ENCODE measurements around the gene GPR84. TPM values are rescaled to one million over a fixed set of nuclear protein-coding genes. Genes with fewer than 3 reads are reported as not detected.
"Not testable (repeated sequence)": the region's sequence is repeated elsewhere in the genome, so short reads cannot be mapped to it uniquely, and the experiment has no call there.

Gene GPR84
- polyA plus RNA-seq, 1 donor: 0.15 TPM

DNA sequence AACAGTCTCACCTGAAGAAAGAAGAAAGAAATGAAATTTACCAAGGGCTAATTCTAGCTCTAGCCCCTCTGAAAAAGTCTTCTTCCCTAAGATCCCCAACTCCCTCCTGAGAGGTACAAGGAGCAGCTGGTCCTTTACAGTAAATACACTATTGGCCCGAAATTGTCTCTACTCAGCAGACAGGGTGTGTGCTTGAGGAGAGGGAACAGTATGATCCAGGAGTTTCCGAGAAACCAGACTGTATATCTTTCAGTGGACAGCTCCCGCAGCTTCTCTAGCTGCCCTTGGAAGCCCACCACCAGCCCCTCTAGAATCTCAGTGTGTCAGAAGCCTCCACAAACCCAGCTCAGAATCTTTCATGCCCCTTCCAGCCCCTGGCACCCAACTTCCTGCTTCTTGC lies 8.1 kb downstream of the GPR84 start:
- DNase-seq: no peak

DNA sequence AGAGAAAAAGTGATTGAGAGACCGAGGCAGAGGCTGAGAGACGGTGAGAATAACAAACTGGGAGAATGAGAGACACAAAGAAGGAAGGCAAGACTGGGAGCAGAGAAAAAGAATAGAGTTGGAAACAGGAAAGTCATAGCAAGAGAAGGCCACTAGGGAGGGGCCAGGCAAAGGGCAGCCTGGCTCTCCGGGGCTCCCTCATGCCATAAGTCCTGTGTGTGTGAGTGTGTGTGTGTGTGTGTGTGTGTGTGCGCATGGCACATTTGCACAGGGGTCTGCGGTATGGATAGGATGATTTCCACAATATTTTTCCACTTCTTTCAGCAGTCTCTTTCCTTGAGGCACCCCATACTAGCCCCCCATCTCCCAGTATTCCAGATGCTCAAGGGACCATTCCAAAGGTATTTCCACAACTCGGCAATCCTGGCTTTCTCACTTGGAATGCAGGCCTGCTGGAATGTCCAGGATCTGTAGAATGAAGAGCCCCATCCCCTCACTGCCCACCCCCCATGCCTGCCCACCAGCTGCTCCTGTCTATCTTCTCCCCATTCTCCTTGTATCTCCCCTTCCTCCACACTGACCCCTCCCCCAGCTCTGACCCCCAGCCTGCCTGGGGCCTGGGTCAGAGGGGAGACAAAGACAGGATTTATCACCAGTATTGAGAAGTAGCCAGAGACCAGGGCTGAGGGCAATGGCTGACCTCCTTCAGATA lies 9.0 kb downstream of the GPR84 start:
- DNase-seq: no peak

GRCh38 chr12:54354271-54354670 lies 10.0 kb downstream of the GPR84 start:
- DNase-seq: not testable (repeated sequence)

DNA sequence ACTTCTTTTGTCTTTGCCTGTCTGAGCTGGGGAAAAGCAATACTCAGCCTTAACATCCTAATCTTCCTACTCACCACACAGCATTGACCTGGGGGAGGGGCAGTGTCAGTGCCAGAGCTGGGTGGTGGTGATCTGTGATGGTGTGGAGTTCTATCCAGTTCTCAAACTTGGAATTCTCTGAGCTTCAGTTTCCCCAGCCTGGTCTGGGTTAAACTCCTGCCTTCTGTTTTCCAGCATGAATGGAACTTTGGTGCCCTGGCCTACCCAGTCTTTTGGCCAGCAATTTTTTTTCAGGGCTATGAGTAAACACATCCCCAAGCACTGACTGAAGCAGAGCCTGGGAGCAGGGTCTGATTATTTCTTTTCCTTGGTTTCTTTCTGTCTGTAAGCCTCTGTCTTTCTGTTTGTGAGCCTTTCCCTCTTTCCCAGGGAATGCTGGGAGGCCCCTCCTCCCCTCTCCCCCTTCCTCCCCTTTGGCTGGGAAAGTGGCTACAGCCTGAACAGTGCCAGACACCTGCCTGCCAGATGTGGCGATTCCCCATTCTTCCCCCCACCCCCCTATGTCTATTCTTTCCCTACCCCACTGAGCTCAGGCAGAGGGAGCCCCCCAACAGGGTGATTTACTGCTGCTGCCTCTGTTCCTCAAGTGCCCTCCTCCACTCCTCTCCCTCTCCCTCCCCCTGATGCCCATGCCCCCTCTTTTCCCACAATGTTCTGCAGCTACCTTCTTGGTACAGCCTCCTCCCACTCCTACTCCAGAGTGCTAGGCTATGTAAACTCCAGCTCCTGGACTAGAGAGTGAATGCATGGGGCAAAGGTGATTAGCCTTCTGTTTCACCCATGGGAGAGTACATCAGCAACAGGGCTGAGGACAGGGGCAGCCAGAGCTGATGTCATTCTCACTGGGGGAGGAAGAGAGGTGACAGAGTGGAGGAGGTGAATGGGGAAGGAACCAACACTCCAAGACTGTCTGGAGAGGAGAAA lies 11.1 kb downstream of the GPR84 start:
- no peak for DNase-seq

GRCh38 chr12:54352022-54352531 lies 12.2 kb downstream of the GPR84 start:
- DNase-seq: peak; percentile 92

DNA sequence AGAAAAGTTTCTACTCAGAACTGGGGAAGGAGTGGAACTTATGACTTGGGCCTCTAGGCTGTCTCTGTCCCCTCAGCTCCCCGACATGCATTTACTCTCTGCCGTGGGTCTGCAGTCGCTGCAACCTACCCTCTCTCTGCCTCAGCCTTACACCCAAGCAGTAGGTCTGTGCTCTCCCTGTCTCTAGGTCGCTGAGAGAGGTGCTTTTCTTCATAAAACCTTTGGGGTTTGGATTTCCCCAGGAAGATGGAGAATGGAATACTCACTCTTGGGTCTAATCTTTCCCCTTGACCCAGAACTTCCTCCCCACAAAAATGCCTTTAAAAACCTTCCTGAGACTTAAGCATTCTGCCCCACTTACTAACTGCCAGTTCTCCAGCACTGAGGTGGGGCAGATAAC lies 12.9 kb downstream of the GPR84 start:
- no peak for DNase-seq

- DNase-seq: no peak
Observed at GRCh38 chr12:54350743-54351142, 13.5 kb downstream of the GPR84 start.

GRCh38 chr12:54349679-54350078 lies 14.6 kb downstream of the GPR84 start:
- DNase-seq: no peak

- DNase-seq: no peak
Observed at GRCh38 chr12:54349036-54349435, 15.2 kb downstream of the GPR84 start.

DNA sequence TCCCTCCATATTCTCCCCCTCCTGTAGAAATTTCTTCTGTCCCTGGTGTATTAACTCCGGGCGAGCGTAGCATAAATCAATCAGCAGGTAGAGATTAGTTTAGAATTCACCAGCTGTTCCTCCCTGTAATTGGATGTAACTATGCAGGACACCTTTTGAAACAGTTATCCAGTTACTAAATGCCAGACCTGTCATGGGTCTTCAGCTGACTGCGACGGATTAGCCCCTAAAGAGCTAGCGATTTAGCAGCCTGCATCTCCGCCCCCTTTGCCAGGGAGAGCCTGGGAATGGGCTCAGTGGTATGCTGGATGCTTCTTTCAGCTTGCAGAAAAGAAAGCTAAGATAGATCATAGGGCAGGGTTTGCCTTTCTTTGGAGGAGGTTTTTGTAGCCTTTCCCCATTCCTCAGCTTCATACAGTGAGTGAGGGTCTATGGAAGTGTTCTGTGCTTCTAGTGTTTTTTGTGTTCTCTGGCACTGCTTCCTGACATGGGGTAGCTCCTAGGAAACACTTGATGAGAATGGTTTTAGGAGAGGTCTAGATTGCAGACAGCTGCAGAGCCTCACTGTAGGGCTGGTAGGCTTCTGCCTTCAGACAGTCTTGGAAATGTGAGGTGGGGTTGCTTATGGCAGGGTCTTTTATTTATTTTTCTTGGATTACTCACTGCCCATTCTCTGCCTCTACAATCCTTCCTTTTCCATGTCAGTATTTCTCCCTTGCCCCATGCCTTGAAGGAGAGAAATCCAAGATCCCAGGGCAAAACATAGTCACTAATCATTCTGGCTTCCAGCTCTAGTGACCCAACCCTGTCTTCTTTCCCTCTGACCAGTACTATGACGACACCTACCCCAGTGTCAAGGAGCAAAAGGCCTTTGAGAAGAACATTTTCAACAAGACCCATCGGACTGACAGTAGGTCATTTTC lies 22.6 kb downstream of the GPR84 start:
- DNase-seq: no peak

DNA sequence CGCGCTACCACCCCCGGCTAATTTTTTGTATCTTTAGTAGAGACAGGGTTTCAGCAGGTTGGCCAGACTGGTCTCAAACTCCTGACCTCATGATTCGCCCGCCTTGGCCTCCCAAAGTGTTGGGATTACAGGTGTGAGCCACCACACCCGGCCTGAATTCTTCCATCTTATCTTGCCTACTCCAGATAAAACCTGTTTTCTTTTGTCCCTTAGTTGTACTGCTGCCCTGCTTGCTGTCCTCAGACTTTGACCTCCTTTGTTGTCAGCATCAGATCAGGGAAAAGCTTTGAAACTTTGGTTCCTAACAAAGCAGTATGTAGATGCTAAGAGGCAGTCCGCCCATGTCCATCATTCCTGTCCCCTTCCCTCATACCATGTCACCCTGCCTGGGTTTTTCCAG lies 23.4 kb downstream of the GPR84 start:
- DNase-seq: no peak

GRCh38 chr12:54338698-54339296 lies 25.5 kb downstream of the GPR84 start:
- no peak for DNase-seq

GRCh38 chr12:54337854-54338650 lies 26.2 kb downstream of the GPR84 start:
- no peak for DNase-seq

DNA sequence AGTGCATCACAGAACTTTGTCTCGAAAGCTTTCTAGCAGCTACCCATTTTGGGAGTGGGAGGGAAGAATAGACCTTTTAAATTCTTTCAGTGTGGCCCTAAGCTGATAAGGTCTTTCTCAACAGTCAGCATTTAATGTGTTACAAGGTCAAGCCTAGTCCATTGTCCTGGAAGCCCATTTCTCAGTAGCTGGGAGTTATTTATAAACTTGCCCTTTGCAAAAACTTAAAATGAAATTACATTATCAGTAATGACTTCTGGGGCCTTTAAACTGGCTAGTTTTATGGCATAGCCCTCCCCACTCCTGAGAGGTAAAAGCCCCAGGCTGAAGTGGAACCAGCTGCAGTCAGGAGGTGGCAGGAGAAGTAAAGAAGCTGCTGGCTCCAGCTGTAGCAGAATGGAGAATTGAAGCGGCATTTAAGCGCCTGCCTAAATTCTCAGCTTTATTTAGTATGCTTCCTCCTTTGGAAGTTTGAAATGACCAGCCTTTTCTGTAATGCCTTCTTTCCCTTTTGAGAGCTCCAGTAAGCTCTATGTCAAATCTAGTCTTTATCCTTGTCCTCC lies 26.9 kb downstream of the GPR84 start:
- no peak for DNase-seq

- DNase-seq: no peak
Observed at GRCh38 chr12:54333420-54334034, 30.8 kb downstream of the GPR84 start.

- no peak for DNase-seq
Observed at GRCh38 chr12:54331461-54331860, 32.8 kb downstream of the GPR84 start.

DNA sequence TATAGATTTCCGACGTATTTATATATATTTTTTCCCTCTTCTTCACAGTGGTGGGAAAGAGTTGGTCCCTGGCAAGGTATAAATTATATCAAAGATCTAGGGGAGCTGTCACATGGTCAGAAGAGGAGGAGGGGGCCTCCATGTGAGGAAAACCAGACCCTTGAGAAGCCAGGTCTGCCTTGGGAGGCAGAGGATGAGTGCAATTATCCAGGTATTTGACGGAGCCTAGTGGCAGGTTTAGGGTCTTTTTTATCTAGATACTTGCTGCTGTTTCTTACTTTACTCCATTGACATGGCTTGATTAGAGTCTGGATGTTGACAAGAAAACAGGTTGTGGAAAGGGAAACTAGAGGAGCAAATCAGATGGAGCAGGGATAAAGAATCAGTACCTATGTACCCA lies 33.8 kb downstream of the GPR84 start:
- DNase-seq: no peak

DNA sequence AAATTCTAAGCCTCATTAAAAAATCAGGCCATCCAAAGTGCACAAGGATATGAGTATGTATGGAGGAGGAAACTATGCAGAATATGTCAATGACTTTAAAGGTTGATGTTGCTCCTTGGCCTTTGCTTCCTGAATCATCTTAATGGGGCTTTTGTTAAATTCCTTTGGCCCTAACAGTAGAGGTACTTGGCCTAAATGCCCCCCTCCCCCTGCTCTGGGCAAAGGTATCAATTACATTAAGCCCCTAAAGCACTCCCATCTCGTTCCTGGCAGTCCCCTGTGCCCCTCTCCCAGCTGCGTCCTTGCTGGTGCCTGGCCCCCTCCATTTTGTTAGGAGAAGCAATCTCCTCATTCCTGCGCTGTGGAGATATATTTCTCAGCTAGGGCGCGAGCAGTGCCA lies 34.5 kb downstream of the GPR84 start:
- DNase-seq: no peak

- no peak for DNase-seq
Observed at GRCh38 chr12:54328595-54329337, 35.5 kb downstream of the GPR84 start.

Measured in left kidney (tissue), 2 donors.